Neural progenitor cell (in vitro differentiated cells): ENCODE data around the gene HTR1D. TPM values are rescaled to one million over a fixed set of nuclear protein-coding genes. Genes with fewer than 3 reads are reported as not detected.
"Not testable (repeated sequence)": the region's sequence is repeated elsewhere in the genome, so short reads cannot be mapped to it uniquely, and the experiment has no call there.

Experiments used
- DNase-seq: peaks from one replicate; pipeline ENCODE4 v3.0.0-alpha.2; 2016; ENCODE audit warnings: low spot score
- H2AFZ ChIP-seq: fragments of 200-600 bp; sonication (generic); replicated peaks from 2 replicates; pipeline ENCODE4 v1.6.1; 2016; ENCODE audit warnings: antibody characterized with exemption
- H3F3A ChIP-seq: fragments of 200-600 bp; sonication (generic); 2 replicates; pipeline ENCODE4 v1.6.1; 2016; ENCODE audit warnings: antibody characterized with exemption, low read depth
- H3K27ac ChIP-seq: fragments of 200-600 bp; sonication (generic); 2 replicates; pipeline ENCODE4 v1.5.1; 2016; ENCODE audit warnings: mild to moderate bottlenecking
- H3K27me3 ChIP-seq: fragments of 200-600 bp; sonication (generic); 2 replicates; pipeline ENCODE4 v1.6.1; 2016; ENCODE audit warnings: mild to moderate bottlenecking, moderate library complexity
- H3K36me3 ChIP-seq: fragments of 200-600 bp; sonication (generic); 2 replicates; pipeline ENCODE4 v1.5.1; 2016
- H3K4me1 ChIP-seq: fragments of 200-600 bp; sonication (generic); 2 replicates; pipeline ENCODE4 v1.6.1; 2016; ENCODE audit warnings: mixed run types
- H3K4me2 ChIP-seq: fragments of 200-600 bp; sonication (generic); 2 replicates; pipeline ENCODE4 v1.6.1; 2016
- H3K4me3 ChIP-seq: fragments of 200-600 bp; sonication (generic); 2 replicates; pipeline ENCODE4 v1.5.1; 2016
- H3K79me2 ChIP-seq: fragments of 200-600 bp; sonication (generic); 2 replicates; pipeline ENCODE4 v1.6.1; 2016; ENCODE audit warnings: low read depth
- H3K9ac ChIP-seq: fragments of 200-600 bp; sonication (generic); 2 replicates; pipeline ENCODE4 v1.6.1; 2016
- H3K9me3 ChIP-seq: fragments of 200-600 bp; sonication (generic); 2 replicates; pipeline ENCODE4 v1.5.1; 2016; ENCODE audit warnings: low read depth
- H4K20me1 ChIP-seq: fragments of 200-600 bp; sonication (generic); 2 replicates; pipeline ENCODE4 v1.6.1; 2016; ENCODE audit warnings: low read depth
- H3K27ac Mint-ChIP-seq: 3 replicates; pipeline ENCODE4 v1.8.0; 2021; ENCODE audit warnings: mixed read lengths
- H3K27me3 Mint-ChIP-seq: 2 replicates; pipeline ENCODE4 v1.8.0; 2022; ENCODE audit warnings: low read depth, mild to moderate bottlenecking, inconsistent platforms, moderate library complexity, mixed read lengths; ENCODE audit not compliant: insufficient read depth
- H3K36me3 Mint-ChIP-seq: 3 replicates; pipeline ENCODE4 v1.8.0; 2021; ENCODE audit warnings: mixed read lengths
- H3K4me1 Mint-ChIP-seq: 3 replicates; pipeline ENCODE4 v1.8.0; 2021; ENCODE audit warnings: mixed read lengths
- H3K4me3 Mint-ChIP-seq: 3 replicates; pipeline ENCODE4 v1.8.0; 2021; ENCODE audit warnings: mild to moderate bottlenecking, moderate library complexity, mixed read lengths
- H3K9me3 Mint-ChIP-seq: 3 replicates; pipeline ENCODE4 v1.8.0; 2020; ENCODE audit warnings: mixed read lengths
- CTCF ChIP-seq: fragments of 200-600 bp; sonication (generic); IDR thresholded peaks from 2 replicates; pipeline ENCODE4 v1.5.1; 2017; ENCODE audit warnings: antibody characterized with exemption, mild to moderate bottlenecking
- EZH2 ChIP-seq: fragments of 200-600 bp; sonication (generic); IDR thresholded peaks from 2 replicates; pipeline ENCODE4 v1.6.1; 2017; ENCODE audit warnings: antibody characterized with exemption, mild to moderate bottlenecking, moderate library complexity
- EZH2phosphoT487 ChIP-seq: fragments of 200-600 bp; sonication (generic); IDR thresholded peaks from 2 replicates; pipeline ENCODE4 v1.6.1; 2017; ENCODE audit warnings: antibody characterized with exemption
- total RNA-seq: library from RNA; depleted of rRNA; stranded (reverse); fragments of >200 nt; gene quantifications from 2 replicates; pipeline ENCODE4 v1.2.3, GENCODE V29; 2015; ENCODE audit warnings: low replicate concordance

HTR1D gene
- total RNA-seq, 1 donor from 2014 or later: 1.1 TPM

- H3K36me3 Mint-ChIP-seq: peaks cover 2% of the 10 kb centered on the region
- H3F3A ChIP-seq: no peaks in the 10 kb centered on the region
- H3K9me3 Mint-ChIP-seq: no peaks in the 10 kb centered on the region
- no peak overlapping the region for H3K9ac ChIP-seq
- H3K4me1 Mint-ChIP-seq: no peaks in the 10 kb centered on the region
- no peak overlapping the region for H3K27ac ChIP-seq
- TF ChIP-seq EZH2 (no peak), EZH2phosphoT487 (no peak), CTCF (no peak)
- H3K27ac Mint-ChIP-seq: no peak overlapping the region
- H4K20me1 ChIP-seq: no peaks in the 10 kb centered on the region
- H3K79me2 ChIP-seq: no peaks in the 10 kb centered on the region
- no peak for DNase-seq
- no peak overlapping the region for H3K4me3 Mint-ChIP-seq
- H3K27me3 ChIP-seq: no peaks in the 10 kb centered on the region
- no peak overlapping the region for H2AFZ ChIP-seq
- H3K27me3 Mint-ChIP-seq: peaks cover 13% of the 10 kb centered on the region
- H3K36me3 ChIP-seq: no peaks in the 10 kb centered on the region
- peaks cover 3% of the 10 kb centered on the region for H3K4me1 ChIP-seq
- H3K9me3 ChIP-seq: no peaks in the 10 kb centered on the region
- H3K4me2 ChIP-seq: no peak overlapping the region
- H3K4me3 ChIP-seq: no peak overlapping the region
Observed at GRCh38 chr1:23209770-23210169, 7.5 kb downstream of the HTR1D start.

- Histone ChIP-seq H3F3A (no peaks in the 10 kb centered on the region), H2AFZ (no peak overlapping the region), H3K4me2 (no peak overlapping the region), H3K4me3 (no peak overlapping the region), H3K36me3 (no peaks in the 10 kb centered on the region), H3K27me3 (no peaks in the 10 kb centered on the region), H4K20me1 (no peaks in the 10 kb centered on the region), H3K27ac (no peak overlapping the region), H3K9me3 (no peaks in the 10 kb centered on the region), H3K9ac (no peak overlapping the region), H3K4me1 (peaks cover 3% of the 10 kb centered on the region), H3K79me2 (no peaks in the 10 kb centered on the region)
- DNase-seq: no peak
- H3K4me1 Mint-ChIP-seq: no peaks in the 10 kb centered on the region
- H3K27me3 Mint-ChIP-seq: peaks cover 13% of the 10 kb centered on the region
- no peak overlapping the region for H3K4me3 Mint-ChIP-seq
- peaks cover 3% of the 10 kb centered on the region for H3K9me3 Mint-ChIP-seq
- TF ChIP-seq CTCF (no peak), EZH2 (no peak), EZH2phosphoT487 (no peak)
- peaks cover 2% of the 10 kb centered on the region for H3K36me3 Mint-ChIP-seq
- no peak overlapping the region for H3K27ac Mint-ChIP-seq
Observed at GRCh38 chr1:23208527-23208926, 8.8 kb downstream of the HTR1D start.

GRCh38 chr1:23207733-23208132 is 9.6 kb downstream of the HTR1D start:
- H3K4me3 ChIP-seq, H3K36me3 Mint-ChIP-seq, H3K4me1 Mint-ChIP-seq, H3F3A ChIP-seq, H3K27ac ChIP-seq, H2AFZ ChIP-seq, H3K4me3 Mint-ChIP-seq, H3K27ac Mint-ChIP-seq, H4K20me1 ChIP-seq, H3K9me3 ChIP-seq, H3K9ac ChIP-seq, DNase-seq, H3K4me2 ChIP-seq, H3K27me3 ChIP-seq, H3K4me1 ChIP-seq, H3K9me3 Mint-ChIP-seq, H3K36me3 ChIP-seq, H3K79me2 ChIP-seq: not testable (repeated sequence)
- H3K27me3 Mint-ChIP-seq: peaks cover 13% of the 10 kb centered on the region

GRCh38 chr1:23202263-23202749 is 15.0 kb downstream of the HTR1D start:
- no peaks in the 10 kb centered on the region for H3K27me3 ChIP-seq
- Mint-ChIP-seq H3K9me3 (peaks cover 3% of the 10 kb centered on the region), H3K27ac (no peak overlapping the region), H3K4me3 (no peak overlapping the region), H3K27me3 (peaks cover 13% of the 10 kb centered on the region), H3K4me1 (no peaks in the 10 kb centered on the region), H3K36me3 (peaks cover 2% of the 10 kb centered on the region)
- H3K79me2 ChIP-seq: no peaks in the 10 kb centered on the region
- H3K4me2 ChIP-seq: no peak overlapping the region
- H3K36me3 ChIP-seq: no peaks in the 10 kb centered on the region
- H3F3A ChIP-seq: no peaks in the 10 kb centered on the region
- H2AFZ ChIP-seq: no peak overlapping the region
- H3K9ac ChIP-seq: no peak overlapping the region
- no peak for DNase-seq
- no peak overlapping the region for H3K27ac ChIP-seq
- H3K4me1 ChIP-seq: peaks cover 3% of the 10 kb centered on the region
- TF ChIP-seq EZH2 (no peak), CTCF (no peak), EZH2phosphoT487 (no peak)
- H3K9me3 ChIP-seq: no peaks in the 10 kb centered on the region
- H4K20me1 ChIP-seq: no peaks in the 10 kb centered on the region
- H3K4me3 ChIP-seq: no peak overlapping the region
